ENCODE data around the gene IL31RA.

DNA sequence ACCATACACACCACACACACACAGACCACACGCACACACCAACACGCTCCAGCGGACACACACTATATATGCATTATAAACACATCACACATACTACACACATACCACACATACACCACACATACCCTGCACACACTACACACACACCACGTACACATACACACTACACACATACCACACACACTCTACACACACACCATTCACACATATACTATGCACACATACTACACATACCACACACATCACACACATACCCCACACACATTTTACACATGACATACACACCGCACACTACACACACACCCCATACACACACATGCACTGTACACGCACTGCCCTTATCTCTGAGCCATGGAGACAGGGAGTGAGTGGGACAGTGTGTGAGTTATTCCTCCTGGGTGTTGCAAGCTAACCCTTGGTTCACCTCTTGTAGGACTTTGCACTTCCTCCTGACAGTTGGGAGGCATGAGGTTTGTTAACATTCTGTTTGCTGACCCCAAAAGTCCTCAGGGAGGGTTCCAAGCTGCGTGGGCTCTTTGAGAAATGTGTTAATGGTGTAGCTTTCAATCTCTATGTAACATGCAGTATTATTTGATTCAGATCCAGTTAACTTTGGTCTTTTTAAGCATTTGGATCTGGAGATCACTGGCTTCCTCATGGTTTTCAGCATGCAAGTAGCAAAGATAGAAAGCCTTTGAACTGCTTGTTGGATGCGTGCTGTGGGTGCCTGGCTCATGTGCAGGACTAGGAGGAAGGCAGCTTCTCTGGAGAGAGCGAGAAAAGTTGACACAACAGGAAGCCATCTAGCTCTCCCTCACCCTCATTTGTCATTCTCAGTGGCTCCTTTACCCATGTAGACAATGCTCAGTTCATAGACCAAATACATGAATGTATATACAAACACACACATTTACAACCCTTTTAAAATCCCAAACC, 13.7 kb downstream of the IL31RA start:
- TF ChIP-seq, protein P1, sequence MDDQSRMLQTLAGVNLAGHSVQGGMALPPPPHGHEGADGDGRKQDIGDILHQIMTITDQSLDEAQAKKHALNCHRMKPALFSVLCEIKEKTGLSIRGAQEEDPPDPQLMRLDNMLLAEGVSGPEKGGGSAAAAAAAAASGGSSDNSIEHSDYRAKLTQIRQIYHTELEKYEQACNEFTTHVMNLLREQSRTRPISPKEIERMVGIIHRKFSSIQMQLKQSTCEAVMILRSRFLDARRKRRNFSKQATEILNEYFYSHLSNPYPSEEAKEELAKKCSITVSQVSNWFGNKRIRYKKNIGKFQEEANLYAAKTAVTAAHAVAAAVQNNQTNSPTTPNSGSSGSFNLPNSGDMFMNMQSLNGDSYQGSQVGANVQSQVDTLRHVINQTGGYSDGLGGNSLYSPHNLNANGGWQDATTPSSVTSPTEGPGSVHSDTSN (CRISPR knock-in tag; IDR thresholded peaks at IDR 0.05; ENCODE audit: borderline replicate concordance) = no peak
- TF ChIP-seq, protein P2, sequence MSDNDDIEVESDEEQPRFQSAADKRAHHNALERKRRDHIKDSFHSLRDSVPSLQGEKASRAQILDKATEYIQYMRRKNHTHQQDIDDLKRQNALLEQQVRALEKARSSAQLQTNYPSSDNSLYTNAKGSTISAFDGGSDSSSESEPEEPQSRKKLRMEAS (IDR thresholded peaks at IDR 0.05) = no peak
- TF ChIP-seq, protein P3, sequence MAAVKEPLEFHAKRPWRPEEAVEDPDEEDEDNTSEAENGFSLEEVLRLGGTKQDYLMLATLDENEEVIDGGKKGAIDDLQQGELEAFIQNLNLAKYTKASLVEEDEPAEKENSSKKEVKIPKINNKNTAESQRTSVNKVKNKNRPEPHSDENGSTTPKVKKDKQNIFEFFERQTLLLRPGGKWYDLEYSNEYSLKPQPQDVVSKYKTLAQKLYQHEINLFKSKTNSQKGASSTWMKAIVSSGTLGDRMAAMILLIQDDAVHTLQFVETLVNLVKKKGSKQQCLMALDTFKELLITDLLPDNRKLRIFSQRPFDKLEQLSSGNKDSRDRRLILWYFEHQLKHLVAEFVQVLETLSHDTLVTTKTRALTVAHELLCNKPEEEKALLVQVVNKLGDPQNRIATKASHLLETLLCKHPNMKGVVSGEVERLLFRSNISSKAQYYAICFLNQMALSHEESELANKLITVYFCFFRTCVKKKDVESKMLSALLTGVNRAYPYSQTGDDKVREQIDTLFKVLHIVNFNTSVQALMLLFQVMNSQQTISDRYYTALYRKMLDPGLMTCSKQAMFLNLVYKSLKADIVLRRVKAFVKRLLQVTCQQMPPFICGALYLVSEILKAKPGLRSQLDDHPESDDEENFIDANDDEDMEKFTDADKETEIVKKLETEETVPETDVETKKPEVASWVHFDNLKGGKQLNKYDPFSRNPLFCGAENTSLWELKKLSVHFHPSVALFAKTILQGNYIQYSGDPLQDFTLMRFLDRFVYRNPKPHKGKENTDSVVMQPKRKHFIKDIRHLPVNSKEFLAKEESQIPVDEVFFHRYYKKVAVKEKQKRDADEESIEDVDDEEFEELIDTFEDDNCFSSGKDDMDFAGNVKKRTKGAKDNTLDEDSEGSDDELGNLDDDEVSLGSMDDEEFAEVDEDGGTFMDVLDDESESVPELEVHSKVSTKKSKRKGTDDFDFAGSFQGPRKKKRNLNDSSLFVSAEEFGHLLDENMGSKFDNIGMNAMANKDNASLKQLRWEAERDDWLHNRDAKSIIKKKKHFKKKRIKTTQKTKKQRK (IDR thresholded peaks at IDR 0.05; ENCODE audit: low read length) = no peak
- TF ChIP-seq, protein P4, sequence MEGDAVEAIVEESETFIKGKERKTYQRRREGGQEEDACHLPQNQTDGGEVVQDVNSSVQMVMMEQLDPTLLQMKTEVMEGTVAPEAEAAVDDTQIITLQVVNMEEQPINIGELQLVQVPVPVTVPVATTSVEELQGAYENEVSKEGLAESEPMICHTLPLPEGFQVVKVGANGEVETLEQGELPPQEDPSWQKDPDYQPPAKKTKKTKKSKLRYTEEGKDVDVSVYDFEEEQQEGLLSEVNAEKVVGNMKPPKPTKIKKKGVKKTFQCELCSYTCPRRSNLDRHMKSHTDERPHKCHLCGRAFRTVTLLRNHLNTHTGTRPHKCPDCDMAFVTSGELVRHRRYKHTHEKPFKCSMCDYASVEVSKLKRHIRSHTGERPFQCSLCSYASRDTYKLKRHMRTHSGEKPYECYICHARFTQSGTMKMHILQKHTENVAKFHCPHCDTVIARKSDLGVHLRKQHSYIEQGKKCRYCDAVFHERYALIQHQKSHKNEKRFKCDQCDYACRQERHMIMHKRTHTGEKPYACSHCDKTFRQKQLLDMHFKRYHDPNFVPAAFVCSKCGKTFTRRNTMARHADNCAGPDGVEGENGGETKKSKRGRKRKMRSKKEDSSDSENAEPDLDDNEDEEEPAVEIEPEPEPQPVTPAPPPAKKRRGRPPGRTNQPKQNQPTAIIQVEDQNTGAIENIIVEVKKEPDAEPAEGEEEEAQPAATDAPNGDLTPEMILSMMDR (CRISPR knock-in tag; IDR thresholded peaks at IDR 0.05) = no peak
- TF ChIP-seq RFXANK (CRISPR knock-in tag; IDR thresholded peaks at IDR 0.05) (no peak), HNRNPLL (IDR thresholded peaks at IDR 0.05; ENCODE audit: low read depth, low read length, poor library complexity, severe bottlenecking) (no peak), ZNF224 (CRISPR knock-in tag; IDR thresholded peaks at IDR 0.05) (no peak), THYN1 (CRISPR knock-in tag; IDR thresholded peaks at IDR 0.05; ENCODE audit: borderline replicate concordance, low read depth) (no peak), YY1 (IDR thresholded peaks at IDR 0.05; ENCODE audit: insufficient read depth, insufficient replicate concordance, low read depth, low read length) (no peak)
- TF ChIP-seq, protein P5, sequence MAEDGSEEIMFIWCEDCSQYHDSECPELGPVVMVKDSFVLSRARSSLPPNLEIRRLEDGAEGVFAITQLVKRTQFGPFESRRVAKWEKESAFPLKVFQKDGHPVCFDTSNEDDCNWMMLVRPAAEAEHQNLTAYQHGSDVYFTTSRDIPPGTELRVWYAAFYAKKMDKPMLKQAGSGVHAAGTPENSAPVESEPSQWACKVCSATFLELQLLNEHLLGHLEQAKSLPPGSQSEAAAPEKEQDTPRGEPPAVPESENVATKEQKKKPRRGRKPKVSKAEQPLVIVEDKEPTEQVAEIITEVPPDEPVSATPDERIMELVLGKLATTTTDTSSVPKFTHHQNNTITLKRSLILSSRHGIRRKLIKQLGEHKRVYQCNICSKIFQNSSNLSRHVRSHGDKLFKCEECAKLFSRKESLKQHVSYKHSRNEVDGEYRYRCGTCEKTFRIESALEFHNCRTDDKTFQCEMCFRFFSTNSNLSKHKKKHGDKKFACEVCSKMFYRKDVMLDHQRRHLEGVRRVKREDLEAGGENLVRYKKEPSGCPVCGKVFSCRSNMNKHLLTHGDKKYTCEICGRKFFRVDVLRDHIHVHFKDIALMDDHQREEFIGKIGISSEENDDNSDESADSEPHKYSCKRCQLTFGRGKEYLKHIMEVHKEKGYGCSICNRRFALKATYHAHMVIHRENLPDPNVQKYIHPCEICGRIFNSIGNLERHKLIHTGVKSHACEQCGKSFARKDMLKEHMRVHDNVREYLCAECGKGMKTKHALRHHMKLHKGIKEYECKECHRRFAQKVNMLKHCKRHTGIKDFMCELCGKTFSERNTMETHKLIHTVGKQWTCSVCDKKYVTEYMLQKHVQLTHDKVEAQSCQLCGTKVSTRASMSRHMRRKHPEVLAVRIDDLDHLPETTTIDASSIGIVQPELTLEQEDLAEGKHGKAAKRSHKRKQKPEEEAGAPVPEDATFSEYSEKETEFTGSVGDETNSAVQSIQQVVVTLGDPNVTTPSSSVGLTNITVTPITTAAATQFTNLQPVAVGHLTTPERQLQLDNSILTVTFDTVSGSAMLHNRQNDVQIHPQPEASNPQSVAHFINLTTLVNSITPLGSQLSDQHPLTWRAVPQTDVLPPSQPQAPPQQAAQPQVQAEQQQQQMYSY (CRISPR knock-in tag; IDR thresholded peaks at IDR 0.05) = no peak

Measured in HepG2 (cell line).